GM21390 (cell line): ENCODE data around the gene RCBTB2.
A peak's percentile ranks its signal among the peaks of the same experiment; 100 is the strongest.

Experiments
- ATAC-seq: cut with Tn5 transposase; IDR thresholded peaks from one replicate; pipeline ENCODE4 v1.9.1; 2021; ENCODE audit not compliant: unreplicated experiment

RCBTB2 gene

DNA sequence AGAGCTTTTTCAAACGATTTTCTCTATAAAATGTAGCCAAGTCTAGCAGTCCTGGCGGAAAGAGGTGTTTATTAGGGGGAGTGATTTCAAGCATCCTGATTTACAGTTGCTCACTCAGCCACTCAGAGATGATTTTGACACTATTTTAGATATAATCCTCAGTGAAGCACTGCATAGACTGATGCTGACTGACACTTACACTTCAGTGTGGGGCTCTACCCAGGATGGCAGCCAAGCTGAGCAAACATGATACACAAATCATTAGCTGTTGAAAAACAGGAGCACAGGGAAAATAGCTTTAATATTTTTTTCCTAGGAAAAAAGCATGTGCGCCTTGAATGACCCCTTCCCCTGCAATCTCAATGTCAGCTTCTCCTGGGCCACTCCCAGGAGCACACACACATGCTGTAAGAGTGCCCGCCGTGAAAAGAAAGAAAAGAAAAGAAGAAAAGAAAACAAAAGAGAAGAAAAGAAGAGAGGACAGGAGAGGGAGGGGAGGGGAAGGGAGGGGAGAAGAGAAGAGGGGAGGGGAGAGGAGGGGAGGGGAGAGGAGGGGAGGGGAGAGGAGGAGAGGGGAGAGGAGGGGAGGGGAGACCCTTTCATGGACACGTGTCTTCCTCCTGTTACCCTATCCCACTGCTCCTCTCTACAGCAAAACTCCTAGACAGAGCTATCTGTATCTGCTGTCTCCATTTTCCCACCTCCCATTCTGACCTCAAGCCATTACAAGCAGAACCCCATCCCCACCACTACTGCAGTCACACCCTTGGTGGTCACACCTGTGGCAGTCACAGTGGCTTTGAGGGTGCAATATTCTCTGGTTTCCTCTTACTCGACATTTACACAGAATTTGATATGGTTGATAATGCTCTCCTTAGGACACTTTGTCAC is 36.4 kb downstream of the RCBTB2 start:
- ATAC-seq = no peak

DNA sequence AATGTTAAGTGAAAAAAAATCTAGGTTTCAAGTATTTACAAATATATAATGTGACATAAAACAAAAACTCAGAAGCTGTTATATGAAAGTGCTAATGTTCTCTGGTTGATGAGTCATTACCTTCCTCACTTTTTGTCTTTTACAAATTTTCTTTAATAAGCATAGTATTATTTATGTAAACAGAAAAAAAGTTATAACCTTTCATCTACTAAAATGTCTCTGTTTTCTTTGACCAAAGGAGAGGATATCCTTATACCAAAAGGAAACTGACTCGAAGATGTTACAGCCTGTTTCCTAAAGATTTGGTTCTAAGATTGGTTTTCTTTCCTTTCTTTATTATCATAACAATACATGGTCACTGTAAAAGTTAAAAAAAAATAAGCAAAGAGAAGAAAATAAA is 38.0 kb downstream of the RCBTB2 start:
- ATAC-seq = no peak

DNA sequence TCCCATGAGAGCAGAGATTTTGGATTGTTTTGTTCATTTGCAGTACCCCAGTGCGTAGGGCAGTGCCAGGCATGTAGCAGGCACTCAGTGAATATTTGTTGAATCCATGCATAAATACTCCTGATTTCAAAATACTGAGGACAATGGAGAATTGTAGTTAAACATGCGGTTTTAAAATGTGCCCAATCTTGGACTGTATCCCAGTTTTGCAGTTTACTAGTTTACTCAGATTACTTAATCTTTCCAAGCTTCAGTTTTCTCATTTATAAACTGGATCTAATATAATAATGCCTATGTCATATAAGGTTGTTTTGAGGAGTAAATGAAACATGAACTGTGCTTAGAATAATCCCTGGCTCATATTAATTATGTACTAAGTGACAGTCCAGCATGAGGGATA is 39.0 kb downstream of the RCBTB2 start:
- ATAC-seq = no peak

DNA sequence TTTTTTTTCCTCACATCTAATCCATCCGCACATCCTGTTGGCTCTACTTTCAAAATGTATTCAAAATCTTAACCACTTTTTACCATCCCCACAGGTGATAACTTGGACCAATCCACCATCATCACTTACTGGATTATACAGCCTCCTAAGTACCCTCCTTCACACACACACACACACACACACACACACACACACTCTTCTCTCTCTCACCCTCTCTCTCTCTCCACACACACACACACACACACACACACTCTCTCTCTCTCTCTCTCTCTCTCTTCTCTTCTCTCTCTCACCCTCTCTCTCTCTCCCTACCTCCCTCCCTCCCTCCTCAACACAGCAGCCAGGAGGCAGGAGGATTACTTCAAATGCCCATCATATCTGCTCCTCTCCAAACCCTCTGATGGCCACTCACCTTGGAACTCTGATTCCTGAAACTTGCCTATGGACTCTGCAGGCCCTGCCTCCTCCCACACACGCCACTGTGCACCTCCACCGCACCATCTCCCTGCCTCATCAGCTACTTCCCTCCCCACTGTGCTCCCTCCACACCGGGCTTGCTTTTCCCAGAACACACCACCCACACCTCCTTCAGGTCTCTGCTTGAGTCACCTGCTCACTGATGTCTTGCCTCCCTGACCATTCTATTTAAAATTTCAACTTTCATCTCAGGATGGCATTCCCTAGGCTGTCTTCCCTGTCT is 39.7 kb downstream of the RCBTB2 start:
- ATAC-seq = no peak

DNA sequence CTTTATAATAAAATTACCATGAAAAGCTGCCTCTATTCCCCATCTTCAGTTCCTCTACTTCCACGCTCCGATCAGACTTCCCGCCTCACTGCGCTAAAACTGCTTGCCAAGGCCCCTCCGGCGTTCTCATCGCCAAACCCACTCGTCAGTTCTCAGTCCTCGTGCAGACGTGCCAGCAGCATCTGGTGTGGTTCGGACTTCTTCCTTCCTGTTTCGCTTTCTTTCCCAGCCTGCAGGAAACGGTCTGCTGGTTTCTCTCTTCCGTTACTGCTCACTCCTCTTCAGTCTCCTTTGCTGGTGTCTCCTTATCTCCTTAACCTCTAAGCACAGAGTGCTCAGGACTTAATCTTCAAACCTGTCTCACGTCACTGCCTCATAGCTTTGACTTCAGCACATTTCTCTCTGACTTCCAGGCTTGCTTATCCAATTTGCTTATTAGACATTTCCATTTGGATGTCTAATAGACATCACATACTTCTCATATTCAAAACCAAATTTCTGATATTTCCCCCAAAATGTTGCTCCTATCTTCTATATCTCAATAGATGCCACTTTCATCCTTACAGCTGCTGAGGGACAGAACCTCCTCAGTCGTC is 40.3 kb downstream of the RCBTB2 start:
- peak; percentile 71 for ATAC-seq

DNA sequence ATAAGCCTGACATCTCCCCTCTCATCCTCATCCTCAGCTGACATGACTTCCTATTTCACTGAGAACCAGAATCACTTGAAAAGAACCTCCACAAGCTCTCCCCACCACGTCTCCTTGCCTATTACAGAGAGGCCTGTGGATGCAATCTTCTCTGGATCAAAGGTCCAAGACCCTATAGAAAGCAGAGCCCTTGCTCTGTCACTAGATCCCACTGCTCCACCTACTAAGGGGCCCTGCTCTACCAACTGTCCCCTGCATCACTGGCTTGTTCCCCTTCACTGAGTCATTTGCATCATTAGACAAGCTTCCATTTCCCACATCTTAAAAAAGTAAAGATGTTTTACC is 40.8 kb downstream of the RCBTB2 start:
- ATAC-seq = peak; percentile 53

DNA sequence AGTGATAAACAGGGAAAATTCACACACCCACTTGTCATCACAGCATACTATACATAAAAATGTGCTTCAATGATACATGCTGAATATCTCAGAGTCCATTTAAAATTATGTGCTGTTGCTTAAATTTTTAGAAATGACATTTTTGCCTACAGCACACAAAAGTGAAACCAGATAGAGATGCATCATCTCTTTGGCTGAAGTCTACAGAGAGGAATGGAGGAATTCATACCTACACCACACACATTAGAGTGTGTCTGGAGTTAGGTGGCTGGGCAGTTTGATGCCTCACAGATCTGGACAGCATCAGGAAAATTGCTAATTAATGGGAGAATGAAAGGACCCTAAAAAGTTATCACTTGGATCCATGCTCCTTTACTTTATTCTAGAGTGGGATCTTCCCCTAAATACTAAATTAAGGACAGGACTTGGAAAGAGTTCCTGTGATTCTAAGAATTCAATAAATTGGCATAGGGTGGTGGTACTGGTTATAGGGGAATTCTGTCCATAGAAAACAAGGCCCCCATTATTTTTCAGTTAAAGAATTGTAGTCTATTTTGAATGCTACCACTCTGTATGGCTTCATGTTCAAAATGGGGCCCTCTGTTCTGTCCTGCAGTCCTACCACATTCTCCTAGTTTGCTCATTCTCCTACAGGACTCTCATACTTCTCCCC is 41.3 kb downstream of the RCBTB2 start:
- ATAC-seq = no peak

DNA sequence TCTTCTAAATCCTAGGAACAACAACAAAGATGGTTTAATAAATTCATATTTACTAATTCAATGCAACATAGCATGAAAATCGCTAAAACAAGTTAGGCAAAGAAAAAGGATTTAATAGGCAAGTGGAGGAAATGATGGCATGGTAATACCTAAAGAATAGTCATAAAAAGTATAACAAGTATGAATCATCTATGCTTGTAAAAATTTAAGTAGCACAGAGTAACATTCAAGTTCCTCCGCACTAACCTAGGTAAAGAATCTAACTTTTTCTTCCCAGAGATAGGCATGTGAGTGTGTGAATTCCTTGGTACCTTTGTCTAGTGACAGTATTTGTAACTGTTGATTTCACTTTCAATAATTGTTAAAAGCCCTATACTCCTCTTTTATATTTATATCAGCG is 42.6 kb downstream of the RCBTB2 start:
- no peak for ATAC-seq

DNA sequence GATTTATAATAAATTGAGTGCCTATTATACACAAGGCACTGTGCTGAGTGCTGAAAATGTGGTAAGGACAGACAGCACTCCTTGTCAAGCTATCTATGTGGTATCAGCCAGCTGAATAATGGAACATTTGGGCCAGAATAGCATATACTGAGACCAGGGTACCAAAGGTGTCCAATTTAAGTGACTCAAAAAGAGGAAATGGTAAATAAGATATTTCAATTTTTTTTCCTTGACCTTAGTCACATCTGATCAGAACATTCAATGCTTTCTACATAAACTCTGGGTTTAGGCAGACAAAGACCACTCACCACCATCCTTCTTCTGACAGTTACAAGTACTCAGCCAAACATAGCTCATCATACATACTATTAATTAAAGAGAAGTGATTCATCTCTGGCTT is 43.2 kb downstream of the RCBTB2 start:
- ATAC-seq = no peak

DNA sequence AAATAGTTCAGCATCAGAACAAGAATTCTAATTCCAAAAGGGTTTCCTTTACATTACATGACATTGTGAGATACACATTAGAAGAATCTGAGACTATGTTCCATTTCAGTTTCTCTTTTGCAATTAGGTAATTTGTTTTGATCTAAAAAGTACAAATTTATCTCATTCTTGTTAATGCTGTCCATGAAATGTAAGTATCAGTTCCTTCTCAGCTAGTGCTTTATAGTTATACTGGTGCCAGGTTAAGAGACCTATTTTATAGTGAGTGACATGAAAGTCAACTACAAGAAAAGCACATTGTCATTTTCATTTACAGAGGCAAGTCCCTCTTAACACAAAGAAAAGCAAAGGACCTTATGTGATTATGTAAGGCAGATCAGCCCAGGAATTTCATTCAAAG is 43.9 kb downstream of the RCBTB2 start:
- no peak for ATAC-seq

DNA sequence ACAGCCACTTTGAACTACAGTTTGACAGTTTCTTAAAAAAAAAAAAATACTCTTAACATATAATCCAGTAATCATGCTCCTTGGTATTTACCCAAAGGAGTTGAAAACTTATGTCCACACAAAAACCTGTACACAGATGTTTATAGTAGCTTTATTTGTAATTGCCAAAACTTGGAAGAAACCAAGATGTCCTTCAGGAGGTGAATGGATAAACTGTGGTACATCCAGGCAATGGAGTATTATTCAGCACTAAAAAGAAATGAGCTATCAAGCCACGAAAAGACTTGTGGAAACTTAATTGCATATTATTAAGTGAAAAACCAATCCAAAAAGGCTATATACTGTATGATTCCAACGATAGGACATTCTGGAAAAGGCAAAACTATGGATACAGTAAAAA is 44.9 kb downstream of the RCBTB2 start:
- no peak for ATAC-seq

DNA sequence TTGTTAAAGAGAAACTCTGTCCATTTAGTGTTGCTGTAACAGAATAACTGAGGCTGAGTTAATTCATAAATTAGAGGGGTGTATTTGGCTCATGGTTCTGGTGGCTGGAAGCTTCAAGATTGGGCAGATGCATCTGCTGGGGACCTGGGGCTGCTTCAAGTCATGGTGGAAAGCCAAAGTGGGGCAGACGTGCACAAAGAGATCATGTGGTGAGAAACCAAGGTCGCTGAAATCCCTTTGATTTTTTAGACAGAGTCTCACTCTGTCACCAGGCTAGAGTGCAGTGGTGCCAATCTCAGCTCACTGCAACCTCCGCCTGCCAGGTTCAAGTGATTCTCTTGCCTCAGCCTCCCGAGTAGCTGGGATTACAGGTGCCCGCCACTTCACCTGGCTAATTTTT is 46.0 kb downstream of the RCBTB2 start:
- ATAC-seq = no peak

DNA sequence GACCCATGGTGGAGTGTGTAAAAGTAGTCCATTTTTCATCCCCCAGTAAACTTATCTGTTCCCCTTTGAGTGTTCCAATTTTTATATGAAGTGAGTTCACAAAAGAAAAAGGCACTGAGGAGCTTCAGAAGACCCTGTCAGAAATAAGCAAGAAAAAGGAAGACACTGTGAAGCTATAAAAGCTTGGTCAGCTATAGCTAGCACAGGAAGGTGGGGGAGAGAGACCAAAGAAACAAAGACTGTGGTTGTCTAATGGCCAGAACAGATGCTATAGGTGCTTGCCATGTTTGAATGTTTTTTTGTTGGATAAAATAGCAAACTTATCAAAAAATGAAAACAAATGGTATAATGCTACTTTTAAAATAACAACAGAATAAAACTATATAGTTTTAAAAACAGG is 46.5 kb downstream of the RCBTB2 start:
- ATAC-seq = no peak

DNA sequence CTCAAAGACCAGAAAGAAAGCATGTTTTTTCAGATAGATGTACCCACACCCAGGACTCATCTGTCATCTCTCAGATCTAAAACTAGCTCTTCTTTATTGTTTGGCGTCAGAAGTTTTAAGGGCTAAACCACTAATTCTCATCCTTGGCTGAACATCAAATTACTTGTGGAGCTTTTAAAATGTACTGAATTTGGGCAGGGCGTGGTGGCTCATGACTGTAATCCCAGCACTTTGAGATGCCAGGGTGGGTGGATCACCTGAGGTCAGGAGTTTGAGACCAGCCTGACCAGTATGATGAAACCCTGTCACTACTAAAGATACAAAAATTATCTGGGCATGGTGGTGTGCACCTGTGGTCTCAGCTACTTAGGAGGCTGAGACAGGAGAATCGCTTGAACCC is 47.4 kb downstream of the RCBTB2 start:
- ATAC-seq = no peak

DNA sequence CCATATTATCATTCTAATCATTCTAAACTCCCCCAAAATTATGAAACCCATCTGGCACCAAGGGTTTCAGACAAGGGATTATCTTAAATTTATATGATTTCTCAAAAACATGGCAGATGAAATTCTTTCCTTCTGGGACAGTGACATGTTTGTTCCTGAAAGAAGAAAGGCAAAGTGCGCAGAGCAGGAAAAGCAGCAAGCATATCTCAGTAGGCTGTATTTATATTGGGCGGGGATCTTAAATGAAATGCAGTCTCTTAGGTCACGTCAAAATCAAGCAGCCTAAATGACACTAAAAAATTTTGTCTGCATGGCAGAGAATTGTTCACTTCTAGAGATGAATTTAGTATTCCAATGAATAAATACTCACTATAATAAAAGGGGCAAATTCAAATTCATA is 49.3 kb downstream of the RCBTB2 start:
- no peak for ATAC-seq

DNA sequence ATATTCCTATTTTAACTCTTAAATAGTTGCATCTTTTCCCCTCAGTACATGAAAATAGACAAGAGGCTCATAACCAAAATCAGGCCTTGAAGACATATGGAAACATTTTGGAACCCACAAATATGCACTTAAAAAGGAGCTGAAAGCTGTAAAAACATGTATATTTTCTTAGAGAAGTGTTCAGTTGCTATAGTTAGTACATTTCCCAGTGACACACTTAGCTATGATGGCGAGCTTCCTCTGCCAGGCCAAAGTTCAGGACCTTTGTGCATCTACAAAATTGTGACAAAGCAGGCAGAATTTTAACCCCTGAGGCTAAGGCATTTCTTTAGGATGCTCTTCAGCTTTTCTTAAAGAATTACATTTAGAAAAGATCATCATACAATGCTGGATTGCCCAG is 54.5 kb downstream of the RCBTB2 start:
- no peak for ATAC-seq

DNA sequence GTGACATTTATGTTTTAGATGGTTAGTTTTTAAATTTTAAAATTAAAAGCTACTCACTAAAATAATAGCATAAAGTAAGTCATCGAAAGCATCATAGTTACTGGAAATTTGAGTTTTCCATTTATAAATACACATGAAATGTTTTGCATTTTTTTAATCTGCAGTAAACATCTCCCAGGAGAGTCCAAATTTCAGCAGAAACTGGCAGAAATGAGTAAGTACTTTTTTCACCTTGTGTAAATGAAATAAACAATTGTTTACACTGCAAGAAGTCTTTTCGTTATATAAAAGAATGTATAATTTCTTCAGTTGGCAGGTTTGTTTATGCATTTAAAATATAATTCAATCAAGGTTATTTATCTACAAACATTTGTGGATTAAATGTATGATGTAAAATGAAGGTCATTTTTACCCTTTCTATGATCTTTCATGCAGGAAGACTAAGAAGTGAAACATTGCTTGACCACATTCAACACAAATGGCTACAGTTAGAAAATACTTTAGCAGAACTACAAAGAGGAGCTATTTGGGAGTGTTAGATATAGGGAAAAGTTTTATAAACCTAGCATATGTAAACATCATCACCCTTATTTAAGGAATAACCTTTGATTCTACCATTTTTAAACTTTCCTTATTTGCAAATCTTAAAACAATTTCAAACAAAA is 55.6 kb downstream of the RCBTB2 start:
- peak; percentile 60 for ATAC-seq

DNA sequence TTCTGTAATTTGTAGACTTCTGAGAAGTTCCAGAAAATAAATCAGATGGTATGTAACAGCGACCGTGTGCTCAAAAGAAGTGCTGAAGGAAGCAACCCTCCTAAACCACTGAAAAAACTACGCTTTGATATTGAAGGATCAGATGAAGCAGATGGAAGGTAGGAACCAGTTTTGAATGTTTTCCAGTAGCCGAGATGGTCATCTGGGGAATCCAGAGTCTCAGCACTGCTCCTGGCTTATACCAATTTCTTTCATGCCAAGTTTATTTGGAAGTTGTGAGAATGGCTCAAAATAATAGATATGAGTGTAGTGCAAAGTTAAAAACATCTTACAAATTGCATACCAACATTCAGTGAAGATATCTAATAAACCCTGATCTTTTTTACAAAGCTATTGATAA is 56.2 kb downstream of the RCBTB2 start:
- ATAC-seq = no peak

DNA sequence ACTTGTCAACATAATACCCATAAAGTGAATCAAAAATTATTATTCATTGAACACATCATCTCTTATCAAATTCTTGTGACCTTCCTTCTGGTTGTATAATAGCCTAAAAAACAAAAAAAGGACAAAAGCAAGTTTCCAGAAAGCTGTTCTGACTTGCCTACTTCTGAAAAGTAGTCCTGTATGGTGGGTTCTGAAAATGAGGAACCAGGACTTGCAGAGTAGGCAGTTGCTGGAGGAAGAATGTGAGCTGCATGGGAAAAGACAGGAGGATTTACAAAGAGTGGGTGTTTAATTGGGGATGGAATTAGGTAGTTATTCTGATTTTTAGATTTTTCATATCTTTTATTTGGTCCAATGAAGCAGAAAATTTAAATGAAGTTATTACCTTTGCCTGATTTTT is 56.7 kb downstream of the RCBTB2 start:
- ATAC-seq = no peak

DNA sequence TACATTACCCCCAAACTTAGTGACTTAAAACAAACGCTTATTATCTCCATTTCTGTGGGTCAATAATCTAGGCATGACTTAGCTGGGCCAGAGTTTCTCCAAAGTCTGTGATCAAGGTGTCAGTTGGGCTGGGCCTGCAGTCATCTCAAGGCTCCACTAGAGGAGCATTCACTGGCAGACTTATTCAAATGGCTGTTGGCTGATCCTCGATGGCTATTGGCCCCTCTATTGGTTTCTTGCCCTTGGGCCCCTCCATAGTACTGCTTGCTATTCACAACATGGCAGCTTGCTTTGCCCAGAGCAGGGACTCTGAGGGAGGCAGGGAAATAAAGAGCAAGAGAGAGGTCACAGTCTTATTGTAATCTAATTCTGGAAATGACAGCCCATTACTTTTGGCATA is 57.6 kb downstream of the RCBTB2 start:
- ATAC-seq = no peak

DNA sequence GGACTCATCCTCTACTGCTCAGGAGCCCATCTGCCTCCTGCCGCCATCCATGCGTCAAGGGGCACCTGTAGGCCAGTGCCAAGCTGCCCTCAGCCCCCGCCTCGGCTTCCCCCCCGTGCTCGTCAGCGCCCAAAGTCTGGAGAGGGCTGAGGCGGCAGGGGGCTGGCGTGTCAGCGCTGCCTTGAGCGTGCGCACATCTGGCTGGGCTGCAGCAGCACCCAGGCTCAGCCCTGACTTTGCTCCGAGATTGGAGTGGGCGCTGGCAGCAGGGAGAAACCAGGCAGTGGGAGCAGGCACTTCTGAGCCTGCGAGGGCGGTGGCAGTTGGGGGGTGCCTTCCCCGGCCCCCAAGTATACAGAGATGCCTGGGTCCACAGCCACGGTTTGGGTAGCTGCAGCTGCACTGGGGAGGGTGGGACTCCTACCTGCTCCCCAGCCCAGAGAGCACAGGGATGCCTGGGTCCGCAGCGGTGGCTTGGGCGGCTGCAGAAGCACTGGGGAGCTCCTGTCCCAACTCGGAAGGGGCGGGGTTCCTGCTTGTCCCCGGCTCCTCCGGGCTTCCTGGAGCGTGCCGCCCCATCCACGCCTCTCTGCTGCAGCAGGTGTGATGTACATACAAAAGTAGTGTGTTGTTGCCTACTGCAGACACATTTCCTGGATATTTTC is 75.2 kb downstream of the RCBTB2 start:
- no peak for ATAC-seq
